GM19438 (cell line): Measurements from ENCODE around the gene EEIG1.

Source experiments
- ATAC-seq: cut with Tn5 transposase; IDR thresholded peaks from one replicate; pipeline ENCODE4 v1.9.1; 2021; ENCODE audit warnings: low read depth; ENCODE audit not compliant: unreplicated experiment

The EEIG1 gene

GRCh38 chr9:128001779-128002298, 21.1 kb upstream of the EEIG1 start:
- ATAC-seq = no peak

- no peak for ATAC-seq
These were observed 20.5 kb upstream of the EEIG1 start for GRCh38 chr9:128001151-128001778.

DNA sequence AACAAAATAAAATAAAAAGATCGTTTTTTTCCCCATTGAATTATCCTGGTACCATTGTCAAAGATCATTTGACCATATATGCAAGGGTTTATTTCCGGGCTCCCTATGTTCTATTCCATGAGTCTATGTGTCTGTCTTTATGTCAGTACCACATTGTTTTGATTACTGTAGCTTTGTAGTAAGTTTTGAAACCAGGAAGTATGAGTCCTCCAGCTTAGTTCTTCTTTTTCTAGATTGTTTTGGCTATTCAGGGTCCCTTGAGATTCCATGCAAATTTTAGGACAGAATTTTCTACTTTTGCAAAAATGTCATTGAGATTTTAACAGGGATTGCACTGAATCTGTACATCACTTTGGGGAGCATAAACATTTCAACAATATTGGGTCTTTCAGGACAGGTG, 18.7 kb upstream of the EEIG1 start:
- no peak for ATAC-seq

GRCh38 chr9:127993721-127994120, 12.9 kb upstream of the EEIG1 start:
- ATAC-seq = no peak

- no peak for ATAC-seq
These were observed 11.0 kb upstream of the EEIG1 start for GRCh38 chr9:127991757-127992274.

GRCh38 chr9:127991017-127991756, 10.4 kb upstream of the EEIG1 start:
- no peak for ATAC-seq

- ATAC-seq = no peak
These were observed 9.8 kb upstream of the EEIG1 start for GRCh38 chr9:127990554-127990953.

- no peak for ATAC-seq
These were observed 8.3 kb upstream of the EEIG1 start for GRCh38 chr9:127989094-127989493.

GRCh38 chr9:127987103-127987614, 6.4 kb upstream of the EEIG1 start:
- ATAC-seq = no peak

- ATAC-seq = no peak
These were observed 4.2 kb upstream of the EEIG1 start for GRCh38 chr9:127985011-127985410.

- no peak for ATAC-seq
These were observed 3.1 kb upstream of the EEIG1 start for GRCh38 chr9:127983847-127984289.

GRCh38 chr9:127982912-127983311, 2.1 kb upstream of the EEIG1 start:
- no peak for ATAC-seq

DNA sequence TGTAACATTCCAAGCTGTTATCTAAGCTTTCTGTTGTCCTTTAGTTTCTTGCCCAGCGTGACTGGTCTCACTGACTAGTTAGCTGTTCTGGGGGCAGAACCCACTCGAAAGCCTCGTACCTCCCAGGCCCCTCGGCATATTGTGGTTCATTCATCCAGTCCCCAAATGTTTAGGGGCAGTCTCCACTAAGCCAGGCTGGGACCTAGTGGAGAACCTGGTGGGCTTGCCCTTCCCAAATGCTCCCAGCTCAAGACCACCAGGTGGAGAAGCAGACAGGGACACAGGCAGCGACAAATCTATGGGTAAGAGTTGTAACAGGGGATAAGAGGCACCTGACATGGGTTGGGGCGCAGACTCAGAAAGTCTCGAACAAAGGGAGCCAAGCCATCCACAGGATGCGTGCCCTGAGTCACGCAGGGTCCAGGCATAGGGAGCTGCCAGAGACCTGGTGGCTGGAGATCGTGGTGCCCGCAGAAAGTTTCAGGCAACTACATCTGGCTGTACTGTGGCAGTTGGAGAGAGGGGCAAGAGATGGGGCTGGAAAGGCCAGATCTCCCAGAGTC, 851 bp upstream of the EEIG1 start:
- no peak for ATAC-seq

- ATAC-seq = peak; percentile 23
These were observed 606 bp downstream of the EEIG1 start for GRCh38 chr9:127980060-127980705.

- ATAC-seq = no peak
These were observed 1.3 kb downstream of the EEIG1 start for GRCh38 chr9:127979333-127980059.

GRCh38 chr9:127979015-127979332, 1.8 kb downstream of the EEIG1 start:
- ATAC-seq = no peak

DNA sequence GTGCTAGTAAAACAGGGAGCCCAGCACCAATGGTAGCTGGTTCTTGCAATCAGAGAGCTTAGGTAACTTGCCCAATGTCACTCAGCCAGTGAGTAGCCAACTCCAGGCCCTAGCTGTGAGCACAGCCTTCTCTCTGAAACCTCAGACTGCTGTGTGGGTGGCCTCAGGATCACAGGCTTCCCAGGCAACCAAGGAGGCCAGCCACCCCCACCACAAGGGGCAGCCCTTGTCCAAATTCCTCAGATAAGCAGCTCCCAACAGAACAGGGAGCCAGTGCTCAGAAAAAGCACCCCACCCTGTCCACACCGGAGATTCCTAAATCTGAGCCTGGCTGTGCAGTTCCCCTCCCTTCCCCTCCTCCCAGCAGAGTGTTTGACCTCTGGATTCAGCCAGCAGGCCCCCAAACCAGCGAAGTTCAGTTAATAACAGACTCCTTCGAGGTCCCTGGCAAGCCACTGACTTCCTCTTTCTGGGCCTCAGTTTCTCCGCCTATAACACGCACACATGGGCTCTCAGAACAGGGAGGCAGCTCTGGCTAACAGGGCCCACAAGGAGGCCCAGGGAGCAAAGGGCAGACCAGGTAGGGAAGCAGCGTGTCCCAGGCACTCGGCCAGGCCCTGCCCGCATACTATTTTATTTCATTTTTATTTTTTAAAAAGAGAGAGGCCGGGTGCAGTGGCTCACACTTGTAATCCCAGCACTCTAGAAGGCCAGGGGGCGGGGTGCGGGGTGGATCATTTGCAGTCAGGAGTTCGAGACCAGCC, 2.7 kb downstream of the EEIG1 start:
- ATAC-seq = no peak

DNA sequence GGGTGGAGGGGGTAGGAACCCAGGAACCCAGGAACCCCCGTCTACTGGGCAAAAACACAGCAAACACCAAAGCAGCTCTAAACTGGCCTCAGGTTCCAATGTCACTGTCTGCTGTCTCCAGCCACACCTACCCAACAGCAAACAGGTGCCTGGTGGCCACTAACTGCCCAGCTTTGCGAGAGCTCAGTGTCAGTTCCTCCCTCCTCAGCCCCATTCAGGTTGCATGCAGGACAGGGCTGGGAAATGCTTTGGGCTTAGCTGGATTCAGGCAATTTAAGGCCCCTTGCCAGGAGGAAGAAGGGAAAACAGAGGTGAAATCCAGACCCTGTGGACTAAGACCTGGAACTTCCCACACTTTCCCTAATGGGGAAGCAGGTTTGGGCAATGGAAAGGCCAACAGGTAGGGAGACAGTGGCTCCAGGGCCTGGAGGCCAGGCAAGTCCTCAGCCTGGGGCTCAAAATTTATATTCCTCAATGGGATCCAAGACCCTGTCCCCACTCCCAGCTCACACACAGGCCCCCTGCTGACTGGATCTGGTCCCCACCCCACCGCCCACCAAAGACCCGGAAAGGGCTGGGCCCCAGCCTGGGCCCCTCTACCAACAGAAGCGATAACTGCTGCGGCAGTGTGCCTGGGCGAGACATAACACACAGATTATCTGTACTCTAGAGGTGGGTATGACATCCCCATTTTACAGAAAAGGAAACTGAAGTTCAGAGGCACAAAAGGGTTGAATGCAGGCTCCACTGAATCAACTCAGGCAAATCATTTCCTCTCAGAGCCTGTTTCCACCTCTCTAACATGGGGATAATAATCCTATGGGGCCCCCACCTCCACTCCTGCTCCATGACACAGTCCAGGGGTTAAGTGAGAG, 3.5 kb downstream of the EEIG1 start:
- no peak for ATAC-seq

DNA sequence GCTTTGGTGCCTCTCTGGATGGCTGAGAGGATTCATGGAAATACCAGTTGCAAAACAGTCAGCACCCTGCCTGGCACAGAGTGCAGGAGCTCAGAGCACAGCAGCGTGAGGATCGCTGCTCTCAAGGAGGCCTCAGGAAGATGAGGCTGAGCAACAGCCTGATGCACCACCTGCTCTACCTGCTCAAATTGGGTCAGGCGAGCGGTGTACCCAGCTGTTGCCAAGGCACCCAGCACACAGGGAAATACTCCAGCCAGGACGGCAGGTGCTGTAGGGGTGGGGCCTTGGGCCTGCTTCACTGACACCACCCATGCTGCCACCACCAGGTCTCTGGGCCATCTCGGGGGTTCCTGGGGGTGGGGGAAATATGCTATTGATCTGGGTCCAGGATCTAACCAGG, 4.3 kb downstream of the EEIG1 start:
- no peak for ATAC-seq
